ENCODE data around the gene KCNJ16. TPM values are rescaled to one million over a fixed set of nuclear protein-coding genes. Genes with fewer than 3 reads are reported as not detected.

KCNJ16 gene
- total RNA-seq, 4 donors from 2014 or later = 2.4 to 36.2 (median 22.4) TPM

DNA sequence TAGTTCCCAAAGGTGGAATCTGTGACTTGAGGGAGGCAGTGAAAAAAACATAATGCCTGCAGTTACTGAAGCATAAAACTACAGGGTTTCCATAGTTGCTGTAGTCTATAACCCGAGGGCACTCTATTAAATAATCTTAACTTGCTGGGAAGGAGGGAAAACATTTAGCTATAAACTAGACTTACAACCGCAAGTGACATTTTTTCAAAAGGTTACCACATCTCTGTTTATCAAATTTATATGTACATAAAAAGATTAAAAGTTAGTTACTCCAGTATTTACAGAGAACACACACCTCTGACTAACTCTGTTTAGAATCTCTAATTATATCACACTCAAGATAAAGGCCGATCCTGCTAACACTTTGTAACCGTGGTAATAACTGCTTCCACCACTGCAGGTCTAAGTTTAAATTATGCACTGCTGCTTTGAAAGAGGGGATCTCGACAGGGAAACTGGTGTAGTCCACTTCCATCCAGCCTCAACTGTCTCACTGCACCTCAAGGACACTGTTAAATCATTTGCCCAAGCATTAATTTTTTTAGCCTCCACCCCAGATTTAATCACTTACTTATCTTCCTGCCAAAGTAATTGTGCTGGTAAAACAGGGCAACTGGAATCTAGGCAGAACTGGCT lies 14.6 kb downstream of the KCNJ16 start:
- no peaks in the 10 kb centered on the region for H3K36me3 ChIP-seq
- H3K4me1 ChIP-seq = peaks cover 0 to 8% (median 0%) of the 10 kb centered on the region in 4 donors
- no peaks in the 10 kb centered on the region for H3K27me3 ChIP-seq
- no peak for TF ChIP-seq EP300 (IDR thresholded peaks at IDR 0.05)
- TF ChIP-seq, protein P1, sequence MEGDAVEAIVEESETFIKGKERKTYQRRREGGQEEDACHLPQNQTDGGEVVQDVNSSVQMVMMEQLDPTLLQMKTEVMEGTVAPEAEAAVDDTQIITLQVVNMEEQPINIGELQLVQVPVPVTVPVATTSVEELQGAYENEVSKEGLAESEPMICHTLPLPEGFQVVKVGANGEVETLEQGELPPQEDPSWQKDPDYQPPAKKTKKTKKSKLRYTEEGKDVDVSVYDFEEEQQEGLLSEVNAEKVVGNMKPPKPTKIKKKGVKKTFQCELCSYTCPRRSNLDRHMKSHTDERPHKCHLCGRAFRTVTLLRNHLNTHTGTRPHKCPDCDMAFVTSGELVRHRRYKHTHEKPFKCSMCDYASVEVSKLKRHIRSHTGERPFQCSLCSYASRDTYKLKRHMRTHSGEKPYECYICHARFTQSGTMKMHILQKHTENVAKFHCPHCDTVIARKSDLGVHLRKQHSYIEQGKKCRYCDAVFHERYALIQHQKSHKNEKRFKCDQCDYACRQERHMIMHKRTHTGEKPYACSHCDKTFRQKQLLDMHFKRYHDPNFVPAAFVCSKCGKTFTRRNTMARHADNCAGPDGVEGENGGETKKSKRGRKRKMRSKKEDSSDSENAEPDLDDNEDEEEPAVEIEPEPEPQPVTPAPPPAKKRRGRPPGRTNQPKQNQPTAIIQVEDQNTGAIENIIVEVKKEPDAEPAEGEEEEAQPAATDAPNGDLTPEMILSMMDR (IDR thresholded peaks at IDR 0.05) = no peak
- no peak for TF ChIP-seq POLR2A (IDR thresholded peaks at IDR 0.05)
- peak overlapping the region in 1 of 4 donors; percentile 12 for H3K27ac ChIP-seq
- DNase-seq (ENCODE audit: low spot score in 2 of 2) = no peak
- H3K4me3 ChIP-seq = no peak overlapping the region
- whole genome bisulfite sequencing, 2 donors = 51 to 53% methylated on average over 5 of the region's 5 CpGs
- no peaks in the 10 kb centered on the region for H3K9me3 ChIP-seq

DNA sequence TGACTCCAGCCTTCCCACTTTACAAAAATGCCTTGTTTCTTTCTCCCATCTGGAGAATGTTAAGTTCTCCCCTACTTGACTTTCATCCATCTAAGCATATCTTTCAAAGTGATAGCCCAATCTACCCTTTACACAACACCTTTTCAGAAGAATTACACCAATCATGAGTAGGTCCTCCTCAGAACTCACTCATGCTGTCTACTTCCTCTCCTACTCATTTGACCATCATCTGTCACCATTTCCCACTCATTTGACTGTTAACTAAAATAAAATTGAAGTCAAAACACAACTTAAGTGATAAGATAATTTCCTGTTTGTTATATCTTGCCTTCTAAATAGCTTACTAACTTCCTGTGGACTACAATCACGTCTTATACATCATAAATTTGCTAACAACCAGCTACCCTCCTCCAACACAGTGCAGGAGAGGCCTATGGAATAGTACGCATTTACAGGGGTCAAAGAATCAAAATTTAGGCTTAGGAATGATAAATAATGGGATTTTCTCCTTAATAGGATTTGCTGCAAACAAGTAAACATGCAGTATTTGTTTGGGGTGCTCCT lies 16.1 kb downstream of the KCNJ16 start:
- Histone ChIP-seq H3K4me1 (peaks cover 0 to 8% (median 0%) of the 10 kb centered on the region in 4 donors), H3K4me3 (no peak overlapping the region), H3K27ac (no peak overlapping the region), H3K9me3 (no peaks in the 10 kb centered on the region), H3K36me3 (no peaks in the 10 kb centered on the region), H3K27me3 (no peaks in the 10 kb centered on the region)
- 85 to 88% methylated on average over 2 of the region's 2 CpGs for WGBS, 2 donors
- TF ChIP-seq, protein P1 (IDR thresholded peaks at IDR 0.05) = no peak
- TF ChIP-seq POLR2A (IDR thresholded peaks at IDR 0.05) = no peak
- no peak for TF ChIP-seq EP300 (IDR thresholded peaks at IDR 0.05)
- no peak for DNase-seq (ENCODE audit: low spot score in 2 of 2)

DNA sequence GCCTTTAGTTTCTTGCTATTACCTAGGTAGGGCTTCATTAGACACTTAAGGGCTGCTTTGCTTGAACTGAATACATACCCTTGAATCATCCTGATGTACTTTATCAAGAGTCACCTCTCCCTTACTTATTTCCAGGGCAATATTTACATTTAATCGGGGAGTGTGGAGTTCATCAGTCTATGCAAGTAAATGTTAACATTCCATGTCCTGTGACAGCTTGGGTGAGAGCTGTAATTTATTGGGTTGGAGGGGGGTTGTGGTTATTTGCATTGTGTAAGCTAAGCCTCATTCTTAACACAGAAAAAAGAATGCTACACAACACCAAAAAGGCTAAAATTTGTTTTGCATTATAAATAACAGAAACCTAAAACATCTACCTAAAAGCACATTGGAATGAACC lies 16.7 kb downstream of the KCNJ16 start:
- no peak overlapping the region for H3K27ac ChIP-seq
- TF ChIP-seq, protein P1 (IDR thresholded peaks at IDR 0.05) = no peak
- no peak for TF ChIP-seq POLR2A (IDR thresholded peaks at IDR 0.05)
- no peak for TF ChIP-seq EP300 (IDR thresholded peaks at IDR 0.05)
- H3K36me3 ChIP-seq = no peaks in the 10 kb centered on the region
- no peaks in the 10 kb centered on the region for H3K27me3 ChIP-seq
- H3K4me3 ChIP-seq = no peak overlapping the region
- H3K9me3 ChIP-seq = no peaks in the 10 kb centered on the region
- 39 to 75% methylated on average over 1 of the region's 1 CpG for WGBS, 2 donors
- peaks cover 0 to 8% (median 0%) of the 10 kb centered on the region in 4 donors for H3K4me1 ChIP-seq
- DNase-seq (ENCODE audit: low spot score in 2 of 2) = no peak

DNA sequence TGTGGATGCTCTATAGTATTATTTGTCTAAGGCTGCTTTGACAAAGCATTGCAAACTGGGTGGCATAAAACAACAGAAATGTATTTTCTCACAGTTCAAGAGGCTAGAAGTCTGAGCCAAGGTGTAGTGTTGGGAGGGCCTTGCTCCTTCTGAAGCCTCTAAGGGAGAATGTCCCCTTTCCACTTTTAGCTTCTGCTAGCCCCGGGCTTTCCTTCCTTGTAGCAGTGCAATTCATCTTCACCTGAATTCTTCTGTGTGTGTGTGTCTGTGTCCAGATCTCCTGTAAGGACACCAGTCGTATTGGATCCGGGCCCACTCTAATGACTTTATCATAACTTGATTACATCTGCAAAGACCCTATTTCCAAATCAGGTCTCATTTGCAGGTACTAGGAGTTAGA lies 18.1 kb downstream of the KCNJ16 start:
- Histone ChIP-seq H3K27me3 (no peaks in the 10 kb centered on the region), H3K27ac (no peak overlapping the region), H3K4me1 (peaks cover 0 to 14% (median 2%) of the 10 kb centered on the region in 4 donors), H3K36me3 (no peaks in the 10 kb centered on the region), H3K4me3 (no peak overlapping the region), H3K9me3 (no peaks in the 10 kb centered on the region)
- TF ChIP-seq POLR2A (IDR thresholded peaks at IDR 0.05) = no peak
- TF ChIP-seq, protein P1 (IDR thresholded peaks at IDR 0.05) = no peak
- no peak for TF ChIP-seq EP300 (IDR thresholded peaks at IDR 0.05)
- 96 to 97% methylated on average over 3 of the region's 3 CpGs for WGBS, 2 donors
- no peak for DNase-seq (ENCODE audit: low spot score in 2 of 2)

DNA sequence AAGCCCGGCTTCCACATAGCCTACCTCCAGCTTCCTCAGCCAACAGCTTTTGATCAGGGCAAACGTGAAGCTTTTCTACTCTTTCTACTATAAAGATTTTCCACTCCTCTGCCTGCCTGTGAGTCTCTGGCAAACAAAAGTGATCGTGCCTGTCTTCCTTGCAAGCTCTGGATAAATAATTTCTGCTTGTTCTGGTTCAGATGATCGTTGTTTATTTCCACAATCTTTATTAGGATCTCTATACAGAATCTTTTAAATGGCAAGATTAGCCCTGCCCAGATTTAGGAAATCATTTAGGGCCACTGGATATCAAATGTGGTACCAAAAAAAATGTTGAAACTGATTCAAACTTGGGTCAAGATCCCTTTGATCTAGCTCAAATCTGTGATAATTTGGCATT lies 20.4 kb downstream of the KCNJ16 start:
- Histone ChIP-seq H3K4me3 (no peak overlapping the region), H3K27ac (no peak overlapping the region), H3K27me3 (no peaks in the 10 kb centered on the region), H3K9me3 (no peaks in the 10 kb centered on the region), H3K36me3 (no peaks in the 10 kb centered on the region), H3K4me1 (peaks cover 0 to 7% (median 2%) of the 10 kb centered on the region in 4 donors)
- DNase-seq (ENCODE audit: low spot score in 2 of 2) = no peak
- 82 to 84% methylated on average over 4 of the region's 4 CpGs for WGBS, 2 donors
- TF ChIP-seq, protein P1 (IDR thresholded peaks at IDR 0.05) = no peak
- no peak for TF ChIP-seq EP300 (IDR thresholded peaks at IDR 0.05)
- TF ChIP-seq POLR2A (IDR thresholded peaks at IDR 0.05) = no peak
